ENCODE results near the gene MMP21. TPM values are rescaled to one million over a fixed set of nuclear protein-coding genes. Genes with fewer than 3 reads are reported as not detected.

Gene MMP21
- total and polyA plus RNA-seq, 2 donors (not counting 1 experiment from before 2014, with no cell fraction given): 0.05 to 0.17 TPM

- peak; percentile 82 to 91 for DNase-seq (ENCODE audit: low read depth in 2 of 2)
- peaks cover 46% of the 10 kb centered on the region for H3K79me2 ChIP-seq (ENCODE audit: control insufficient read depth, insufficient read depth, low read length)
Measured at GRCh38 chr10:125822878-125823662, 47.4 kb upstream of the MMP21 start, which contains the start of the genes BCCIP and UROS. BCCIP (plus strand) TSS chr10:125823546; CDS start chr10:125823558, 12 bp downstream. UROS (minus strand) TSS chr10:125823258; CDS start chr10:125816499, 6,759 bp downstream.

GRCh38 chr10:125820701-125821100 lies 45.1 kb upstream of the MMP21 start:
- H3K4me3 ChIP-seq (replicated peaks in 1 of 4; ENCODE audit: control extremely low read depth in 1 of 4, insufficient read depth in 1 of 4, low read depth in 3 of 4, low read length in 4 of 4): no peak overlapping the region
- no peaks in the 10 kb centered on the region for H3K9me3 ChIP-seq (ENCODE audit: control insufficient read depth, insufficient read depth, low read depth, low read length)
- H3K9ac ChIP-seq (ENCODE audit: insufficient read depth, low read length): no peak overlapping the region
- peaks cover 34% of the 10 kb centered on the region for H3K79me2 ChIP-seq (ENCODE audit: control insufficient read depth, insufficient read depth, low read length)
- H3K4me1 ChIP-seq (ENCODE audit: control insufficient read depth, extremely low read depth, insufficient read depth, low read length): peaks cover 10% of the 10 kb centered on the region
- H3K27me3 ChIP-seq (ENCODE audit: control insufficient read depth, insufficient read depth, low read length): no peaks in the 10 kb centered on the region
- peaks cover 1% of the 10 kb centered on the region for H3K36me3 ChIP-seq (ENCODE audit: control insufficient read depth, insufficient read depth, low read length)
- no peaks in the 10 kb centered on the region for H4K20me1 ChIP-seq (ENCODE audit: control insufficient read depth, extremely low read depth, insufficient read depth, low read length)
- no peak overlapping the region for H3K4me2 ChIP-seq (ENCODE audit: extremely low read depth, insufficient read depth, low read length)
- no peak for TF ChIP-seq CTCF (conservative IDR thresholded peaks at IDR 0.05 in 1 of 2, IDR thresholded peaks at IDR 0.05 in 1 of 2; ENCODE audit: low read depth in 1 of 2, low read length in 2 of 2)
- no peak for TF ChIP-seq EZH2 (IDR thresholded peaks at IDR 0.05; ENCODE audit: low read length, missing control alignments)
- no peak for DNase-seq (ENCODE audit: low read depth in 2 of 2)
- H3K27ac ChIP-seq (ENCODE audit: insufficient read depth, low read length): no peak overlapping the region
- H2AFZ ChIP-seq (ENCODE audit: low read length): no peak overlapping the region

More at GRCh38 chr10:125822878-125823662, 47.4 kb upstream of the MMP21 start, which contains the start of the genes BCCIP and UROS:
- peaks cover 3% of the 10 kb centered on the region for H3K36me3 ChIP-seq (ENCODE audit: control insufficient read depth, insufficient read depth, low read length)
- no peak for TF ChIP-seq EZH2 (IDR thresholded peaks at IDR 0.05; ENCODE audit: low read length, missing control alignments)
- TF ChIP-seq CTCF (conservative IDR thresholded peaks at IDR 0.05 in 1 of 2, IDR thresholded peaks at IDR 0.05 in 1 of 2; ENCODE audit: low read depth in 1 of 2, low read length in 2 of 2): no peak
- no peaks in the 10 kb centered on the region for H4K20me1 ChIP-seq (ENCODE audit: control insufficient read depth, extremely low read depth, insufficient read depth, low read length)
- peak within 1 kb of the TSS; percentile 100 for H2AFZ ChIP-seq (ENCODE audit: low read length)
- H3K9me3 ChIP-seq (ENCODE audit: control insufficient read depth, insufficient read depth, low read depth, low read length): no peaks in the 10 kb centered on the region
- peak within 1 kb of the TSS; percentile 100 for H3K27ac ChIP-seq (ENCODE audit: insufficient read depth, low read length)
- H3K27me3 ChIP-seq (ENCODE audit: control insufficient read depth, insufficient read depth, low read length): no peaks in the 10 kb centered on the region
- peak within 1 kb of the TSS; percentile 91 for H3K4me2 ChIP-seq (ENCODE audit: extremely low read depth, insufficient read depth, low read length)
- H3K4me1 ChIP-seq (ENCODE audit: control insufficient read depth, extremely low read depth, insufficient read depth, low read length): peaks cover 10% of the 10 kb centered on the region
- peak within 1 kb of the TSS; percentile 96 for H3K9ac ChIP-seq (ENCODE audit: insufficient read depth, low read length)
- H3K4me3 ChIP-seq (replicated peaks in 1 of 4; ENCODE audit: control extremely low read depth in 1 of 4, insufficient read depth in 1 of 4, low read depth in 3 of 4, low read length in 4 of 4): peak within 1 kb of the TSS; percentile 64 to 99 (median 86)

GRCh38 chr10:125817337-125817946 lies 41.8 kb upstream of the MMP21 start:
- Histone ChIP-seq H3K9me3 (ENCODE audit: control insufficient read depth, insufficient read depth, low read depth, low read length) (no peaks in the 10 kb centered on the region), H3K4me1 (ENCODE audit: control insufficient read depth, extremely low read depth, insufficient read depth, low read length) (peaks cover 2% of the 10 kb centered on the region), H3K79me2 (ENCODE audit: control insufficient read depth, insufficient read depth, low read length) (peaks cover 6% of the 10 kb centered on the region), H3K9ac (ENCODE audit: insufficient read depth, low read length) (no peak overlapping the region), H3K4me2 (ENCODE audit: extremely low read depth, insufficient read depth, low read length) (no peak overlapping the region), H3K36me3 (ENCODE audit: control insufficient read depth, insufficient read depth, low read length) (peaks cover 2% of the 10 kb centered on the region), H4K20me1 (ENCODE audit: control insufficient read depth, extremely low read depth, insufficient read depth, low read length) (no peaks in the 10 kb centered on the region), H3K4me3 (replicated peaks in 1 of 4; ENCODE audit: control extremely low read depth in 1 of 4, insufficient read depth in 1 of 4, low read depth in 3 of 4, low read length in 4 of 4) (no peak overlapping the region), H3K27ac (ENCODE audit: insufficient read depth, low read length) (no peak overlapping the region), H3K27me3 (ENCODE audit: control insufficient read depth, insufficient read depth, low read length) (no peaks in the 10 kb centered on the region), H2AFZ (ENCODE audit: low read length) (no peak overlapping the region)
- TF ChIP-seq CTCF (conservative IDR thresholded peaks at IDR 0.05 in 1 of 2, IDR thresholded peaks at IDR 0.05 in 1 of 2; ENCODE audit: low read depth in 1 of 2, low read length in 2 of 2): no peak
- no peak for TF ChIP-seq EZH2 (IDR thresholded peaks at IDR 0.05; ENCODE audit: low read length, missing control alignments)
- no peak for DNase-seq (ENCODE audit: low read depth in 2 of 2)
